Lower leg skin (tissue), 4 donors: ENCODE data around the gene SLC30A9. TPM values are rescaled to one million over a fixed set of nuclear protein-coding genes. Genes with fewer than 3 reads are reported as not detected.

Experiments
- DNase-seq, 2 donors: peaks; one replicate each; pipeline ENCODE4 v3.0.0-alpha.2; 2019; ENCODE audit warnings: low spot score in 2 of 2
- H3K4me3 ChIP-seq: fragments of 200-600 bp; sonication (generic); 2 replicates; pipeline ENCODE4 v1.5.1; 2017; ENCODE audit warnings: mild to moderate bottlenecking, low read depth; ENCODE audit not compliant: poor library complexity, severe bottlenecking
- POLR2A ChIP-seq, 2 donors: fragments of 450-650 bp; IDR thresholded peaks; one replicate each; pipeline ENCODE4 v1.6.1; 2016 to 2017; ENCODE audit warnings: antibody characterized with exemption in 2 of 2, mild to moderate bottlenecking in 1 of 2, moderate library complexity in 1 of 2
- WGBS, 2 donors: methylation state at CpG; one replicate each; pipeline ENCODE4 v1.1.5; 2018; 5-methylcytosine and 5-hydroxymethylcytosine counted together
- intact Hi-C: fragments of 100-400 bp; cut with DNase I; formaldehyde crosslinking; loops from one replicate; pipeline ENCODE4 v1.15.0; 2023; ENCODE audit warnings: low total_unique reads
- total RNA-seq, 4 donors: library from RNA; depleted of rRNA; stranded (reverse); fragments of >200 nt; gene quantifications; one replicate each; pipeline ENCODE4 v1.1.0, GENCODE V29; 2016
- TF ChIP-seq, protein P1 (sequence below), 3 donors: fragments of 450-650 bp; IDR thresholded peaks; one replicate each; pipeline ENCODE4 v1.5.1; 2016; ENCODE audit warnings: antibody characterized with exemption in 3 of 3, mild to moderate bottlenecking in 3 of 3, moderate library complexity in 2 of 3

SLC30A9 gene
- total RNA-seq, 4 donors from 2014 or later, result 32.2 to 40.8 (median 34.8) TPM

DNA sequence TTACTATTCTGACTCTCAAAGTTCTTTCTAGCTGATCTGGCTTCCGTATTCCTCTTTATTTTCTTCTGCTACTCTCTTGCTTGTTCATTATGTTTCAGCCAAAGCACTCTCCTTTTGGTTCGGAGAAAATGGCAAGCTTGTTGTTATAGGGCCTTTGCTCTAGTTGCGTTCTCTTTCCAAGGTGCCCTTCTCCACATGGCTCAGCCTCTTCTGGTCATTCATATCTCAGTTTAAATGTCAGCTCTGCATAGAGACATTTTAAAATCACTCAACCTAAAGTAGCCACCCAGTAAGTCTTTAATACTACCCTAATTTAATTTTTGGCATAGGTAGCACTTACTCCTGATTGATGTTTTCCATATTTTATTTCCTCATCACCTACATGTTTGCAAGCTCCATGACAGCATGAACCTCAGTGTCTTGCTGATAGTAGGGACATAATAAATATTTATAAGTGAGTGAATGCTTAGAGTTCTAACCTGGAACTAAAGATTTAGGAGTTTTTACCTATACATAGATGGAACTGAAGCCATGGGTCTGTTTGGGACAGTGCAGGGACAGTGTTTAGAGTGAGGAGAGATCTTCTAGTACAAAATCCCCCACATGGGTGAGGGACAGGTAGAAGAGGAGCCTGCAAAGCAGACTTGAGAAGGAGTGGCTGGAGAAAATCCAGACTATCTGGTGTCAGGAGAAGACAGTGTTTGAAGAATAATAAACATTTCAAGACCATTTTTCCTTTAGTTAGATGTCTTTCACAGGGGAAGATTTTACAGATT is 17.9 kb downstream of the SLC30A9 start:
- H3K4me3 ChIP-seq, result no peak overlapping the region
- TF ChIP-seq POLR2A (IDR thresholded peaks at IDR 0.05), result no peak
- TF ChIP-seq, protein P1, sequence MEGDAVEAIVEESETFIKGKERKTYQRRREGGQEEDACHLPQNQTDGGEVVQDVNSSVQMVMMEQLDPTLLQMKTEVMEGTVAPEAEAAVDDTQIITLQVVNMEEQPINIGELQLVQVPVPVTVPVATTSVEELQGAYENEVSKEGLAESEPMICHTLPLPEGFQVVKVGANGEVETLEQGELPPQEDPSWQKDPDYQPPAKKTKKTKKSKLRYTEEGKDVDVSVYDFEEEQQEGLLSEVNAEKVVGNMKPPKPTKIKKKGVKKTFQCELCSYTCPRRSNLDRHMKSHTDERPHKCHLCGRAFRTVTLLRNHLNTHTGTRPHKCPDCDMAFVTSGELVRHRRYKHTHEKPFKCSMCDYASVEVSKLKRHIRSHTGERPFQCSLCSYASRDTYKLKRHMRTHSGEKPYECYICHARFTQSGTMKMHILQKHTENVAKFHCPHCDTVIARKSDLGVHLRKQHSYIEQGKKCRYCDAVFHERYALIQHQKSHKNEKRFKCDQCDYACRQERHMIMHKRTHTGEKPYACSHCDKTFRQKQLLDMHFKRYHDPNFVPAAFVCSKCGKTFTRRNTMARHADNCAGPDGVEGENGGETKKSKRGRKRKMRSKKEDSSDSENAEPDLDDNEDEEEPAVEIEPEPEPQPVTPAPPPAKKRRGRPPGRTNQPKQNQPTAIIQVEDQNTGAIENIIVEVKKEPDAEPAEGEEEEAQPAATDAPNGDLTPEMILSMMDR (IDR thresholded peaks at IDR 0.05), result no peak
- WGBS, 2 donors, result 95% methylated on average over 3 of the region's 3 CpGs
- intact Hi-C loops, result no loop called here
- DNase-seq, result no peak

DNA sequence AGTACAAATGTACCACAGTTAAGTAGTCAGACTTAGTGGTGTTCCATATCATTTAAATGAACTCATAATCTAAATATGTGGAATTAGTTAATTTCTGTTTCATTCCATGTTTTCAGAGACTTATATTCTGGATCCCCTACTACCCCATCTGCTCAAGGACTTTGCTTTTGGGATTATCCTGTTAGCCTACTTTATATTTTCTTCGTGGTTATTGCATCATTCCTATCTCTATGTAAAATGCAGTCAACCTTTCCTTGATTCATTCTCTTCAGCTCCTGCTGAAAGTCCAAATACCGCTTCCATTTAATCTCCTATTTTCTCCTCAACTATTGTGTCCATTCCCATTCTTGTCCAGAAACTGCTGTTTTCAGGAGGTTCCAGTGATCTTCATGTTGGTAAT is 25.1 kb downstream of the SLC30A9 start:
- intact Hi-C loops, result no loop called here
- DNase-seq, result no peak
- 94 to 95% methylated on average over 2 of the region's 2 CpGs for WGBS, 2 donors
- TF ChIP-seq, protein P1 (IDR thresholded peaks at IDR 0.05), result no peak
- no peak for TF ChIP-seq POLR2A (IDR thresholded peaks at IDR 0.05)
- no peak overlapping the region for H3K4me3 ChIP-seq

DNA sequence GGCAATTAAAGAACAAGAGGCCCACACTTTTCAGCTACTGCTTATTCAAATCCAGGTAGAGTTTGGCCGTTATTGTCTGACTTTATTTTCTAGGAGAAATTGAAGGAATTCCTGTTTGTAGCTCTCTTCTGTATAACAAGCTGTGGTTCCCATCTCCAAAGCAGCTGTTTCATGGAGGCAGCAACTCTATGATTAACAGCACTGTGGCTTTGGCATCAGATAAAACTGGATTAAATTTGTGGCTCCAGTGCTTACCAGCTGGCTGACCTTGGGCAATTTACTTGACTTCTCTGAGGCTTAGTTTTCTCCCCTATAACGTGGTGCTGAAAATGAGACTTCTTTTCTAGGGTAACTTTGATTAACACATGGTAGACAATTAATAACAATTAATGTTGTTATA is 28.1 kb downstream of the SLC30A9 start:
- WGBS, 2 donors, result 85 to 92% methylated on average over 2 of the region's 2 CpGs
- H3K4me3 ChIP-seq, result no peak overlapping the region
- intact Hi-C loops, result no loop called here
- no peak for DNase-seq
- TF ChIP-seq, protein P1 (IDR thresholded peaks at IDR 0.05), result no peak
- TF ChIP-seq POLR2A (IDR thresholded peaks at IDR 0.05), result no peak

DNA sequence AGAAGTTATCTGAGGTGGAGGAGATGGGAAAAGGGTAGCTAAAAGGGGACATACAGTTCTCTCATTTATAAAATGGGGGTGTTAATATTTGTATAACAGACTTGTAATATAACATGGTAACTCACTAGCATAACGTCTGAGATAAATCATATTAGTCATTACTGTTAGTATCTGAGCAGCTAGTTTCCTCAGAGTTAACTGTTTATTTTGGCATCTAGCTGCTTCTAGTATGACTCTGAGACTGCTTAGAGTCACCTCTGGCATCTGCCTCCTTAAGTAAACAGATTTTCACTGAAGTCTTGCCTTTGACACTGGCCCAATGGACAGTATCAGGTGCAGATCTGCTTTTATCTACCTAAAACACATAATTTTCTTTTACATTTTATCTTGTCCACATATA is 58.1 kb downstream of the SLC30A9 start:
- intact Hi-C loops, result no loop called here
- H3K4me3 ChIP-seq, result no peak overlapping the region
- 60 to 63% methylated on average over 1 of the region's 1 CpG for WGBS, 2 donors
- no peak for DNase-seq
- TF ChIP-seq, protein P1 (IDR thresholded peaks at IDR 0.05), result no peak
- no peak for TF ChIP-seq POLR2A (IDR thresholded peaks at IDR 0.05)

DNA sequence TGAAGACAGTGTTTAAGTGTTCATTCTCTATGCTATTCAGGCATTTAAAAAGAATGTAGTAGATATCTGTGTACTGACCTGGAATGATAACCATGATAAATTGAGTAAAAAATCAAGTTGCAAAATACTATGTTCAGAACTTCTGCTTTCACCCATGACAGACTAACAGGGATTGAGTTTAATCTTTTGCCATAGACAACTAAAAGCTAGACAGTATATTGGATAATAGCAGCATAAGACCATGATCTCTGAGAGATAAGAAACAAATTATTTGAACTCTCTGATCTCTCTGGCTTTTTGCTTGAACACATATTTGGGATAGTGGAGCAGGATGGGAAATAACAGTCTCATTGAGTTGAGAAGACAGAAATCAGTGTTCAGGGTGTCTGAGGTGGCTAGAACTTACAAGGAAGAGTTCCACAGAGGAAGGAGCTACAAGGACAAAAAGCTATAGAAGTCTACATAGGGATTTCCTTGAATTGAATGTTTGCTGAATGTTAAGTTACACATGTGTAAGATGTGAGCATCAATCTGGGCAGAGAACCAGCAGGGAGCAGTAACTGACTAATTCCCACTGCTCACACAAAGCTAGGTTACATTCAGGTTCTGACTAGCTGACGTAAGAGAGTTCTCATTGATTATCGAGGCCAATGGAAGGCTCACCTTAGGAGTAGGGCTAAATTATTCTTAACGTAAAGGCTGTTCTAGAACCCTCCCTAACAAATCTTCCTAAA is 60.4 kb downstream of the SLC30A9 start:
- no peak overlapping the region for H3K4me3 ChIP-seq
- no peak for DNase-seq
- 95 to 96% methylated on average over 3 of the region's 3 CpGs for WGBS, 2 donors
- TF ChIP-seq, protein P1 (IDR thresholded peaks at IDR 0.05), result no peak
- no peak for TF ChIP-seq POLR2A (IDR thresholded peaks at IDR 0.05)
- intact Hi-C loops, result no loop called here
